ENCODE data around the gene INKA1.

INKA1 gene

GRCh38 chr3:49787536-49787935 is 15.5 kb upstream of the INKA1 start:
- TF ChIP-seq CTCF (IDR thresholded peaks at IDR 0.05; ENCODE audit: extremely low read depth, missing control alignments), result no peak
- no peak for DNase-seq (ENCODE audit: low spot score)

GRCh38 chr3:49788056-49788455 is 15.0 kb upstream of the INKA1 start:
- TF ChIP-seq CTCF (IDR thresholded peaks at IDR 0.05; ENCODE audit: extremely low read depth, missing control alignments), result no peak
- DNase-seq (ENCODE audit: low spot score), result peak; percentile 2

GRCh38 chr3:49790626-49791411 is 12.2 kb upstream of the INKA1 start:
- no peak for DNase-seq (ENCODE audit: low spot score)
- no peak for TF ChIP-seq CTCF (IDR thresholded peaks at IDR 0.05; ENCODE audit: extremely low read depth, missing control alignments)

- TF ChIP-seq CTCF (IDR thresholded peaks at IDR 0.05; ENCODE audit: extremely low read depth, missing control alignments), result no peak
- DNase-seq (ENCODE audit: low spot score), result no peak
These were observed 11.5 kb upstream of the INKA1 start for GRCh38 chr3:49791571-49791970.

GRCh38 chr3:49792371-49793150 is 10.5 kb upstream of the INKA1 start:
- no peak for DNase-seq (ENCODE audit: low spot score)
- TF ChIP-seq CTCF (IDR thresholded peaks at IDR 0.05; ENCODE audit: extremely low read depth, missing control alignments), result no peak

GRCh38 chr3:49793486-49794085 is 9.5 kb upstream of the INKA1 start:
- no peak for TF ChIP-seq CTCF (IDR thresholded peaks at IDR 0.05; ENCODE audit: extremely low read depth, missing control alignments)

GRCh38 chr3:49794431-49794830 is 8.6 kb upstream of the INKA1 start:
- TF ChIP-seq CTCF (IDR thresholded peaks at IDR 0.05; ENCODE audit: extremely low read depth, missing control alignments), result no peak
- no peak for DNase-seq (ENCODE audit: low spot score)

More at GRCh38 chr3:49793486-49794085, 9.5 kb upstream of the INKA1 start:
- no peak for DNase-seq (ENCODE audit: low spot score)

All from GM20000 (cell line).